ENCODE data around the gene WT1.

WT1 gene

DNA sequence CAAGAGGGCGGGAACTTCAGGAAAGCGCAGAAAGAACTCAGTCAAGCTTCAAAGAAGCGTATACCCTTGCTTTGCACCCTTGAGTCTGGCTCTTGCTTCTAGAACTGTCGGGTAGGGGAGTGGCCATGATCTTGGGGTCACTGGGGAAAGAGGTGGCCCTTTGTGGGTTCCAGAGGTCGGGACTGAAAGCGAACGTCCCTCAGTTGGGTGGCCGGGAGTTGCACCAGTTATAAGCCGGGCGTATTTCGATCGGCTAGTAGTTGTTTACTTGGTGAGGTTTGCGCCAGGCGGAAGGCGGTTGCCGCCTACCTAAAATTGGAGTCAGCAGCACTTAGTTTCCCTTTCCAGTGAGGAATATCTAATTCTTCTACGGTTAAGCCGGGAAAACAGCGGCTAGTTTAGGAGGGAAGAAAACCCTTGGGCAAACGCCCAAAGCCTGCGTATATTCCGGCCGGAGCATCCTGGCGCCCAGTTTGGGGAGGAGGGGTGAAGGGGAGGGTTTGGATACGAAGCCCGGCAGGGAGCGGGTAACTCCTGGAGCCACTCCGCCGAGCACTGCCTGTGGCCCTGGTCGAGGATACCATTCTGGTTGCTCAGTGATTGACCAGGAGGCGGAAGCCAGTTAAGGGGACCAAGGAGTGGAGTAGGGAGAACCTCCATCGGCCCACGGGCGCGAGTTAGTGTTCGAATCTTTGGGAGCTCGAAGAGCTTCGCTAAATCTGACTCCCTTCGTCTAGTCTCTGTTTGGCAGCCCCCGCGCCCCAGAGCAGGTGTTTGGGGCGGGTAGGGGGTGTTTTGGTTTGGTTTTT lies 807 bp upstream of the WT1 start:
- Histone ChIP-seq H3K27ac (ENCODE audit: low read length) (no peak overlapping the region), H3K4me2 (ENCODE audit: insufficient read depth, low read length) (no peak overlapping the region), H3K4me3 (ENCODE audit: low read depth in 1 of 2, low read length in 2 of 2) (no peak overlapping the region), H3K9me3 (ENCODE audit: insufficient read depth, low read length, severe bottlenecking) (peaks cover 4% of the 10 kb centered on the region), H3K36me3 (ENCODE audit: insufficient read depth, low read length) (no peaks in the 10 kb centered on the region), H3K79me2 (ENCODE audit: insufficient read depth, low read length) (no peaks in the 10 kb centered on the region), H4K20me1 (ENCODE audit: insufficient read depth, low read length) (no peaks in the 10 kb centered on the region), H3K9ac (ENCODE audit: low read depth, low read length) (no peak overlapping the region), H2AFZ (ENCODE audit: low read depth, low read length) (no peak overlapping the region), H3K4me1 (ENCODE audit: insufficient read depth, low read length) (peaks cover 3% of the 10 kb centered on the region), H3K27me3 (ENCODE audit: insufficient read depth, low read length, poor library complexity) (no peaks in the 10 kb centered on the region)
- no peak for TF ChIP-seq EZH2 (IDR thresholded peaks at IDR 0.05; ENCODE audit: borderline replicate concordance, low read depth, low read length, severe bottlenecking)
- TF ChIP-seq CTCF (IDR thresholded peaks at IDR 0.05; ENCODE audit: borderline replicate concordance, extremely low read depth, low read length, poor library complexity, severe bottlenecking): no peak
- DNase-seq (no peak), ATAC-seq (ENCODE audit: insufficient read depth, low read depth) (no peak)

DNA sequence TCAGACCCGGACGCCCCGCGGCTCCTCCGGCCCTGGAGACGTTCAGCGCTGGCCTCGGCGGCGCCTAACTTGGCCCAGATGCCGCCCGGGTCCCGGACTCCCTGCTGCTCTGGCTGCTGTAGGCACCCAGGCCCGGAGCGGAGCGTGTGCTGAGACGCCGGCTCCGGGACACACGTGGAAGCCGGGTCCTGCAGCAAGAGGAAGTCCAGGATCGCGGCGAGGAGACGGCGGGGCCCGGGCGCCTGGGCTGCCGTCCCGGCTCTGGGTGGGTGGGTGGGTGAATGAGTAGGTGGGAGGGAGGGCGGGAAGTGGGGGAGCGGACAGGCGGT lies 223 bp downstream of the WT1 start:
- Histone ChIP-seq H3K27me3 (ENCODE audit: insufficient read depth, low read length, poor library complexity) (no peaks in the 10 kb centered on the region), H2AFZ (ENCODE audit: low read depth, low read length) (no peak overlapping the region)
- no peak for ATAC-seq (ENCODE audit: insufficient read depth, low read depth)

DNA sequence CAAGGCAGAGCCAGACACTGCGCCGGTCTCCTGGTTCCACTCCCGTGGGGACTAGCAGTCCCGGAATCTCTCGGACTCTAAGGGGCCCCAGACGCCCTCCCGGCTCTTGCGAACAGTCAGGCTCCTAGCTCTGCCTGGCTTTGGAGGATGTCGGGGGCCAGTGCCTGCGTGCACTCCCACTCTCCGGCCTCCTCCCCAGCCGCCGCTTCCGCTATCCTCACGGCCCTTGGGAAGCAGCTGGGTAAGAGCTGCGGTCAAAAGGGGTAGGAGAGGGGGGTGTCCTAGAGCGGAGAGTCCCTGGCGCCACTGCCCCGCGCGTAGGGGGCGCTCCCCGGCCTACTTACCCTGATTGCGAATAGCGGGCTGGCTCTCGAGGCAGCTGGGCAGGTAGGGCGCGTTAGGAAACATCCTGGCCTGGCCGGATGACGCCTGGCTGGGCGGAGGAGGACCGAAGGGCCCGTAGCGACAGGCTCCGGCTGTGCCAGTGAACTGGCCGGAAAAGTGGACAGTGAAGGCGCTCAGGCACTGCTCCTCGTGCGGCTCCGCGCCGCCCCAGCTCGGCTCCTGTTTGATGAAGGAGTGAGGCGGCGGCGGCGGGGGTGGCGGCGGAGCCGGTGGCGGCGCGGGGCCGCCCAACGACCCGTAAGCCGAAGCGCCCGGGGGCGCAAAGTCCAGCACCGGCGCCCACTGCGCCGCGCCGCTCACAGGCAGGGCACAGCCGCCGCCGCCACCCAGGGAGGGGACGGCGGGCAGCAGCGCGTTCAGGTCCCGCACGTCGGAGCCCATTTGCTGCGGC lies 785 bp downstream of the WT1 start:
- H3K4me3 ChIP-seq (ENCODE audit: low read depth in 1 of 2, low read length in 2 of 2): no peak overlapping the region
- H3K9ac ChIP-seq (ENCODE audit: low read depth, low read length): no peak overlapping the region
- no peak for TF ChIP-seq EZH2 (IDR thresholded peaks at IDR 0.05; ENCODE audit: borderline replicate concordance, low read depth, low read length, severe bottlenecking)
- no peak for TF ChIP-seq CTCF (IDR thresholded peaks at IDR 0.05; ENCODE audit: borderline replicate concordance, extremely low read depth, low read length, poor library complexity, severe bottlenecking)
- no peaks in the 10 kb centered on the region for H3K36me3 ChIP-seq (ENCODE audit: insufficient read depth, low read length)
- 0 out of 2 replicates have a peak overlapping the region, but pooled peaks have one; percentile 16 for H3K27ac ChIP-seq (ENCODE audit: low read length)
- no peak overlapping the region for H2AFZ ChIP-seq (ENCODE audit: low read depth, low read length)
- H3K4me2 ChIP-seq (ENCODE audit: insufficient read depth, low read length): no peak overlapping the region
- no peaks in the 10 kb centered on the region for H3K4me1 ChIP-seq (ENCODE audit: insufficient read depth, low read length)
- H3K27me3 ChIP-seq (ENCODE audit: insufficient read depth, low read length, poor library complexity): no peaks in the 10 kb centered on the region
- ATAC-seq (ENCODE audit: insufficient read depth, low read depth): no peak
- H3K9me3 ChIP-seq (ENCODE audit: insufficient read depth, low read length, severe bottlenecking): peaks cover 4% of the 10 kb centered on the region
- no peaks in the 10 kb centered on the region for H4K20me1 ChIP-seq (ENCODE audit: insufficient read depth, low read length)
- DNase-seq: no peak
- H3K79me2 ChIP-seq (ENCODE audit: insufficient read depth, low read length): no peaks in the 10 kb centered on the region

More for the DNA sequence above, 223 bp downstream of the WT1 start:
- DNase-seq: no peak
- Histone ChIP-seq H3K9me3 (ENCODE audit: insufficient read depth, low read length, severe bottlenecking) (peaks cover 4% of the 10 kb centered on the region), H3K79me2 (ENCODE audit: insufficient read depth, low read length) (no peaks in the 10 kb centered on the region), H3K4me1 (ENCODE audit: insufficient read depth, low read length) (no peaks in the 10 kb centered on the region), H3K9ac (ENCODE audit: low read depth, low read length) (no peak overlapping the region), H3K4me2 (ENCODE audit: insufficient read depth, low read length) (no peak overlapping the region), H3K27ac (ENCODE audit: low read length) (no peak overlapping the region), H4K20me1 (ENCODE audit: insufficient read depth, low read length) (no peaks in the 10 kb centered on the region), H3K36me3 (ENCODE audit: insufficient read depth, low read length) (no peaks in the 10 kb centered on the region), H3K4me3 (ENCODE audit: low read depth in 1 of 2, low read length in 2 of 2) (no peak overlapping the region)
- TF ChIP-seq EZH2 (IDR thresholded peaks at IDR 0.05; ENCODE audit: borderline replicate concordance, low read depth, low read length, severe bottlenecking): no peak
- TF ChIP-seq CTCF (IDR thresholded peaks at IDR 0.05; ENCODE audit: borderline replicate concordance, extremely low read depth, low read length, poor library complexity, severe bottlenecking): no peak

All from DND-41 (cell line).